Testis (tissue), 2 donors: ENCODE data around the gene VPS13C.

Experiments
- CTCF ChIP-seq, 3 experiments: fragments of 450-650 bp in 2 of 3; fragments of 200-600 bp in 1 of 3; sonication (generic) in 1 of 3; IDR thresholded peaks; one replicate each; pipeline ENCODE4 v1.5.1; 2016 to 2019; ENCODE audit warnings: antibody characterized with exemption in 3 of 3, mild to moderate bottlenecking in 2 of 3, moderate library complexity in 1 of 3
- POLR2A ChIP-seq: fragments of 450-650 bp; IDR thresholded peaks from one replicate; pipeline ENCODE4 v1.6.1; 2017; ENCODE audit warnings: antibody characterized with exemption, mild to moderate bottlenecking, moderate library complexity

- no peak for TF ChIP-seq CTCF (IDR thresholded peaks at IDR 0.05)
- no peak for TF ChIP-seq POLR2A
These were observed 139.2 kb downstream of the VPS13C start for GRCh38 chr15:61921093-61921492.
